ENCODE data around the gene ATE1.

DNA sequence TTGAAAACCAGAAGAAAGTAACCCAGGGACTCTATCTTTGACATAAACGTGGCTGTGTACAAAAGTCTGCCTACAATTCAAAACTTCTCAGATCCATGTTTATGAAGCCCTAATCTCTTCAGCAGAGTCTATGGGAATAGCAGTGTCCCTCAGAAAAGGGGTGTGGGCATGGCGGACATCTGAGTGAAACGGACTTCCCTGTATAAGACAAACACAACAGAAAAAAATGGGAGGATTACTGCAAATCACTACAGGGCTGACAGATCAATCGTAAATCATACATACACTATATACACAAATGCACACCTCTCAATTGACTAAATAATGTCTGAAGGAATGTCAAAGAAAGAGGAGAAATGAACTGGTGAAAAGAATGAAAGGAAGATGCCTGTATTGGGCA lies 114.0 kb downstream of the ATE1 start:
- TF ChIP-seq EZH2 (IDR thresholded peaks at IDR 0.05; ENCODE audit: low read length, missing control alignments), result no peak
- TF ChIP-seq, protein P1, sequence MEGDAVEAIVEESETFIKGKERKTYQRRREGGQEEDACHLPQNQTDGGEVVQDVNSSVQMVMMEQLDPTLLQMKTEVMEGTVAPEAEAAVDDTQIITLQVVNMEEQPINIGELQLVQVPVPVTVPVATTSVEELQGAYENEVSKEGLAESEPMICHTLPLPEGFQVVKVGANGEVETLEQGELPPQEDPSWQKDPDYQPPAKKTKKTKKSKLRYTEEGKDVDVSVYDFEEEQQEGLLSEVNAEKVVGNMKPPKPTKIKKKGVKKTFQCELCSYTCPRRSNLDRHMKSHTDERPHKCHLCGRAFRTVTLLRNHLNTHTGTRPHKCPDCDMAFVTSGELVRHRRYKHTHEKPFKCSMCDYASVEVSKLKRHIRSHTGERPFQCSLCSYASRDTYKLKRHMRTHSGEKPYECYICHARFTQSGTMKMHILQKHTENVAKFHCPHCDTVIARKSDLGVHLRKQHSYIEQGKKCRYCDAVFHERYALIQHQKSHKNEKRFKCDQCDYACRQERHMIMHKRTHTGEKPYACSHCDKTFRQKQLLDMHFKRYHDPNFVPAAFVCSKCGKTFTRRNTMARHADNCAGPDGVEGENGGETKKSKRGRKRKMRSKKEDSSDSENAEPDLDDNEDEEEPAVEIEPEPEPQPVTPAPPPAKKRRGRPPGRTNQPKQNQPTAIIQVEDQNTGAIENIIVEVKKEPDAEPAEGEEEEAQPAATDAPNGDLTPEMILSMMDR (conservative IDR thresholded peaks at IDR 0.05 in 1 of 2, IDR thresholded peaks at IDR 0.05 in 1 of 2; ENCODE audit: low read depth in 1 of 2, low read length in 2 of 2), result no peak

Measured in fibroblast of lung (primary cell).